Right lobe of liver (tissue), 6 donors: ENCODE measurements around the gene MBOAT2. TPM values are rescaled to one million over a fixed set of nuclear protein-coding genes. Genes with fewer than 3 reads are reported as not detected.

Experiments used
- ATAC-seq, 4 donors: fragments of 200-7000 bp; cut with Tn5 transposase; one replicate each; pipeline ENCODE4 v1.9.1; 2020; ENCODE audit warnings: mild to moderate bottlenecking in 4 of 4, moderate library complexity in 4 of 4
- DNase-seq, 3 donors: peaks; one replicate each; pipeline ENCODE4 v3.0.0-alpha.2; 2020
- H3K27ac ChIP-seq, 3 donors: fragments of 200-600 bp; one replicate each; pipeline ENCODE4 v1.8.0; 2022
- H3K27me3 ChIP-seq, 2 donors: fragments of 200-600 bp; one replicate each; pipeline ENCODE4 v1.8.0; 2022
- H3K36me3 ChIP-seq, 4 donors: fragments of 200-600 bp; sonication (generic) in 1 of 4; one replicate each; pipeline versions ENCODE4 v1.5.1 to v1.8.0; 2017 to 2022; ENCODE audit warnings: control low read depth in 1 of 4
- H3K4me1 ChIP-seq, 4 donors: fragments of 200-600 bp; sonication (generic) in 1 of 4; one replicate each; pipeline versions ENCODE4 v1.5.1 to v1.8.0; 2017 to 2022; ENCODE audit warnings: control low read depth in 1 of 4
- H3K4me3 ChIP-seq, 3 donors: fragments of 200-600 bp; one replicate each; pipeline ENCODE4 v1.8.0; 2022
- H3K9me3 ChIP-seq, 4 donors: fragments of 200-600 bp; sonication (generic) in 1 of 4; one replicate each; pipeline versions ENCODE4 v1.5.1 to v1.8.0; 2017 to 2022; ENCODE audit warnings: control low read depth in 1 of 4
- CTCF ChIP-seq, 4 donors: fragments of 200-600 bp in 3 of 4; fragments of 450-650 bp in 1 of 4; IDR thresholded peaks; one replicate each; pipeline versions ENCODE4 v1.5.1 to v1.8.0; 2016 to 2022; ENCODE audit warnings: antibody characterized with exemption in 4 of 4, mild to moderate bottlenecking in 2 of 4
- POLR2A ChIP-seq: fragments of 450-650 bp; IDR thresholded peaks from one replicate; pipeline ENCODE4 v1.6.1; 2017; ENCODE audit warnings: antibody characterized with exemption, mild to moderate bottlenecking
- WGBS: methylation state at CpG from one replicate; pipeline ENCODE4 v1.1.6; 2018; ENCODE audit warnings: low coverage, low lambda C conversion rate; ENCODE audit not compliant: insufficient coverage; ENCODE audit errors: missing lambda C conversion rate; 5-methylcytosine and 5-hydroxymethylcytosine counted together
- intact Hi-C, 2 donors: fragments of 100-400 bp; cut with DNase I; formaldehyde crosslinking; loops; one replicate each; pipeline versions ENCODE4 v1.11.2 to v1.14.1; 2022
- total RNA-seq, 6 experiments: library from RNA; depleted of rRNA in 2 of 6; stranded (reverse); fragments of >200 nt in 2 of 6; fragmentation: NEBNext Ultra II Directional in 3 of 6; extraction: Animal tissue kit (Norgen Biotek cat#: 25700) in 3 of 6; gene quantifications; one replicate each; pipeline versions ENCODE4 v1.1.0 to v1.2.4, GENCODE V29; 2016 to 2023
- donor health status: DM: no; HTN: yes; CAD: no.
- donor health status: DM: no; HTN: no; CAD: no.
- donor health status: DM: no; HTN: no; CAD: no.
- donor health status: DM: no; HTN: yes; CAD: no.
- donor health status: DM: no; HTN: yes; CAD: no.

The MBOAT2 gene
- total RNA-seq, 6 experiments from 2014 or later: 0.50 to 1.9 (median 1.5) TPM

GRCh38 chr2:9002637-9003365 lies 683 bp downstream of the MBOAT2 start:
- Histone ChIP-seq H3K4me1 (peaks cover 0 to 3% (median 0%) of the 10 kb centered on the region in 4 donors), H3K4me3 (peak overlapping the region; percentile 37 to 57 (median 48)), H3K9me3 (no peaks in the 10 kb centered on the region), H3K36me3 (no peaks in the 10 kb centered on the region), H3K27ac (peak overlapping the region in 1 of 3 donors; percentile 29), H3K27me3 (no peaks in the 10 kb centered on the region)
- DNase-seq: peak; percentile 25 to 61 (median 47)
- intact Hi-C loops: no loop called here
- no peak for TF ChIP-seq CTCF (IDR thresholded peaks at IDR 0.05)
- WGBS: 5% methylated on average over 18 of the region's 44 CpGs
- ATAC-seq: peak in 1 of 4 donors; percentile 6

GRCh38 chr2:9002313-9002636 lies 1.2 kb downstream of the MBOAT2 start:
- ATAC-seq: no peak
- no peak for TF ChIP-seq POLR2A
- TF ChIP-seq CTCF (IDR thresholded peaks at IDR 0.05): no peak
- no peak overlapping the region for H3K27ac ChIP-seq
- intact Hi-C loops: no loop called here
- H3K4me3 ChIP-seq: no peak overlapping the region
- 42% methylated on average over 7 of the region's 7 CpGs for WGBS
- H3K27me3 ChIP-seq: no peaks in the 10 kb centered on the region
- peaks cover 0 to 3% (median 0%) of the 10 kb centered on the region in 4 donors for H3K4me1 ChIP-seq
- DNase-seq: no peak
- no peaks in the 10 kb centered on the region for H3K36me3 ChIP-seq
- no peaks in the 10 kb centered on the region for H3K9me3 ChIP-seq

GRCh38 chr2:9001778-9002177 lies 1.7 kb downstream of the MBOAT2 start:
- intact Hi-C loops: no loop called here
- H3K4me3 ChIP-seq: no peak overlapping the region
- no peak overlapping the region for H3K27ac ChIP-seq

GRCh38 chr2:9001229-9001628 lies 2.3 kb downstream of the MBOAT2 start:
- Histone ChIP-seq H3K4me1 (peaks cover 0 to 3% (median 0%) of the 10 kb centered on the region in 4 donors), H3K9me3 (no peaks in the 10 kb centered on the region), H3K27me3 (no peaks in the 10 kb centered on the region), H3K27ac (no peak overlapping the region), H3K36me3 (no peaks in the 10 kb centered on the region), H3K4me3 (no peak overlapping the region)
- WGBS: 58% methylated on average over 5 of the region's 5 CpGs
- DNase-seq: no peak
- TF ChIP-seq POLR2A (no peak), CTCF (IDR thresholded peaks at IDR 0.05) (no peak)
- intact Hi-C loops: no loop called here
- no peak for ATAC-seq

More at GRCh38 chr2:9001778-9002177, 1.7 kb downstream of the MBOAT2 start:
- no peaks in the 10 kb centered on the region for H3K27me3 ChIP-seq
- 65% methylated on average over 8 of the region's 8 CpGs for WGBS
- no peaks in the 10 kb centered on the region for H3K36me3 ChIP-seq
- no peak for TF ChIP-seq POLR2A
- TF ChIP-seq CTCF (IDR thresholded peaks at IDR 0.05): no peak
- no peak for ATAC-seq
- peaks cover 0 to 3% (median 0%) of the 10 kb centered on the region in 4 donors for H3K4me1 ChIP-seq
- H3K9me3 ChIP-seq: no peaks in the 10 kb centered on the region
- no peak for DNase-seq
